SK-N-SH (cell line): ENCODE results near the gene ZNF3. TPM values are rescaled to one million over a fixed set of nuclear protein-coding genes. Genes with fewer than 3 reads are reported as not detected.

Experiments used
- CTCF ChIA-PET: fragments of 300-600, 350-600 bp; formaldehyde crosslinking; extraction: SDS; loops from one replicate; lab custom pipeline; 2021; lab: Yijun Ruan, JAX
- POLR2A ChIA-PET: fragments of 350-600 bp; sonication (Branson Sonifier 250); formaldehyde crosslinking; extraction: SDS; loops from one replicate; lab custom pipeline; 2020; ENCODE audit warnings: antibody characterized with exemption, inconsistent platforms; lab: Yijun Ruan, JAX
- DNase-seq: peaks from one replicate; pipeline ENCODE4 v3.0.0; 2012
- H2AFZ ChIP-seq: fragments of 200-600 bp; sonication (generic); 2 replicates; pipeline ENCODE4 v1.8.1; 2016; ENCODE audit warnings: antibody characterized with exemption, mild to moderate bottlenecking, low read depth
- H3F3A ChIP-seq: fragments of 200-600 bp; sonication (generic); replicated peaks from 2 replicates; pipeline ENCODE3; 2016; ENCODE audit warnings: antibody characterized with exemption, mild to moderate bottlenecking; ENCODE audit not compliant: insufficient read depth
- H3K27ac ChIP-seq, 2 experiments: fragments of 200-500 bp in 1 of 2; fragments of 200-600 bp in 1 of 2; sonication (Bioruptor generic) in 1 of 2; sonication (generic), shearing (Covaris generic) in 1 of 2; 2 replicates each; pipeline versions ENCODE4 v1.5.1 to v1.6.1; 2014 to 2016; ENCODE audit warnings: low read depth in 2 of 2, inconsistent platforms in 1 of 2, low read length in 1 of 2, mild to moderate bottlenecking in 1 of 2, mixed read lengths in 1 of 2
- H3K27me3 ChIP-seq: fragments of 200-600 bp; sonication (generic), shearing (Covaris generic); 2 replicates; pipeline ENCODE4 v1.6.1; 2016; ENCODE audit warnings: mixed run types; ENCODE audit not compliant: insufficient read depth
- H3K36me3 ChIP-seq, 2 experiments: fragments of 200-500 bp in 1 of 2; fragments of 200-600 bp in 1 of 2; sonication (Bioruptor generic) in 1 of 2; sonication (generic) in 1 of 2; replicated peaks in 1 of 2; 2 replicates each; pipeline versions ENCODE3 to v1.5.1; 2014 to 2016; ENCODE audit warnings: low read length in 1 of 2, mild to moderate bottlenecking in 1 of 2; ENCODE audit not compliant: insufficient read depth in 2 of 2, control insufficient read depth in 1 of 2
- H3K4me1 ChIP-seq, 2 experiments: fragments of 200-500 bp in 1 of 2; fragments of 200-600 bp in 1 of 2; sonication (Bioruptor generic) in 1 of 2; sonication (generic), shearing (Covaris generic) in 1 of 2; 2 replicates each; pipeline versions ENCODE4 v1.5.1 to v1.6.1; 2014 to 2016; ENCODE audit warnings: low read depth in 1 of 2, low read length in 1 of 2, mixed run types in 1 of 2; ENCODE audit not compliant: insufficient read depth in 2 of 2, control insufficient read depth in 1 of 2
- H3K4me2 ChIP-seq: fragments of 200-600 bp; sonication (generic), shearing (Covaris generic); 2 replicates; pipeline ENCODE4 v1.6.1; 2017; ENCODE audit warnings: mixed run types
- H3K4me3 ChIP-seq, 2 experiments: fragments of 200-500 bp in 1 of 2; fragments of 200-600 bp in 1 of 2; sonication (Bioruptor generic) in 1 of 2; sonication (generic), shearing (Covaris generic) in 1 of 2; 2 replicates each; pipeline versions ENCODE4 v1.5.1 to v1.8.1; 2014 to 2016; ENCODE audit warnings: low read depth in 2 of 2, inconsistent platforms in 1 of 2, low read length in 1 of 2, mild to moderate bottlenecking in 1 of 2, mixed read lengths in 1 of 2, moderate library complexity in 1 of 2
- H3K79me2 ChIP-seq: fragments of 200-600 bp; sonication (generic); 2 replicates; pipeline ENCODE4 v1.8.1; 2017; ENCODE audit warnings: mild to moderate bottlenecking; ENCODE audit not compliant: insufficient read depth
- H3K9ac ChIP-seq: fragments of 200-600 bp; sonication (generic); 2 replicates; pipeline ENCODE4 v1.6.1; 2017; ENCODE audit warnings: mixed run types
- H3K9me2 ChIP-seq: fragments of 200-600 bp; sonication (generic); 2 replicates; pipeline ENCODE4 v1.6.1; 2017; ENCODE audit warnings: mixed run types
- H3K9me3 ChIP-seq: fragments of 200-600 bp; sonication (generic); 2 replicates; pipeline ENCODE4 v1.6.1; 2017; ENCODE audit warnings: mixed run types, mild to moderate bottlenecking, moderate library complexity
- H4K20me1 ChIP-seq: fragments of 200-600 bp; sonication (generic); 2 replicates; pipeline ENCODE4 v1.6.1; 2017; ENCODE audit warnings: mild to moderate bottlenecking, mixed run types; ENCODE audit not compliant: insufficient read depth
- ELF1 ChIP-seq: IDR thresholded peaks from 2 replicates; pipeline ENCODE4 v1.4.0; 2012
- GABPA ChIP-seq: IDR thresholded peaks from 2 replicates; pipeline ENCODE4 v1.4.0; 2012; ENCODE audit warnings: low read depth, mild to moderate bottlenecking
- IRF3 ChIP-seq: fragments of 150-350 bp; IDR thresholded peaks from 2 replicates; pipeline ENCODE4 v1.6.1; 2016; ENCODE audit warnings: mild to moderate bottlenecking, low read depth, low read length
- MAX ChIP-seq: IDR thresholded peaks from 2 replicates; pipeline ENCODE4 v1.4.0; 2012; ENCODE audit warnings: low read depth
- NFIC ChIP-seq: IDR thresholded peaks from 2 replicates; pipeline ENCODE4 v1.4.0; 2012; ENCODE audit warnings: borderline replicate concordance
- USF1 ChIP-seq: IDR thresholded peaks from 2 replicates; pipeline ENCODE4 v1.4.0; 2012; ENCODE audit warnings: low read depth, borderline replicate concordance
- ZBTB33 ChIP-seq: IDR thresholded peaks from 2 replicates; pipeline ENCODE4 v1.4.0; 2012; ENCODE audit warnings: low read depth, borderline replicate concordance
- WGBS: methylation state at CpG from one replicate; pipeline ENCODE4 v1.1.6; 2017; ENCODE audit warnings: low lambda C conversion rate; 5-methylcytosine and 5-hydroxymethylcytosine counted together
- polyA plus RNA-seq, 3 experiments: library from polyadenylated mRNA; depleted of rRNA; stranded (reverse); fragments of >200 nt; gene quantifications; 2 replicates each; pipeline ENCODE4 v1.2.3, GENCODE V29; 2012

ZNF3 gene
- polyA plus RNA-seq, 1 of the 3 experiments (the other 2 are of a cell fraction) = 30.5 TPM

GRCh38 chr7:100126931-100127865 lies 45.7 kb upstream of the ZNF3 start, which contains the start of gene MBLAC1 (continued):
- TF ChIP-seq MAX (peak; percentile 84), GABPA (peak; percentile 50; the same call in 1 of the 2 replicates), ELF1 (0 out of 2 replicates have a peak, but pooled peaks have one; percentile 15)

- peak overlapping the region; percentile 65 to 84 for H3K4me3 ChIP-seq
- H2AFZ ChIP-seq = peak overlapping the region; percentile 83
- CTCF ChIA-PET = interaction anchor here (0.9 to 1.5 kb wide), 4 partner anchors 11 to 136 kb away, joined by 3 to 11 read pairs (median 4); partner anchors contain the start of genes AP4M1 and MCM7
- DNase-seq = no peak
- no peaks in the 10 kb centered on the region for H4K20me1 ChIP-seq
- POLR2A ChIA-PET = interaction anchor here (1.0 to 5.3 kb wide), 3 partner anchors 22 to 27 kb away, joined by 3 to 70 read pairs (median 5); partner anchors contain the start of genes AP4M1, LAMTOR4 and MCM7
- H3K27me3 ChIP-seq = no peaks in the 10 kb centered on the region
- H3K9me3 ChIP-seq = no peaks in the 10 kb centered on the region
- peaks cover 13 to 22% of the 10 kb centered on the region in 2 experiments for H3K36me3 ChIP-seq
- H3K9ac ChIP-seq = peak overlapping the region; percentile 88
- TF ChIP-seq MAX = no peak
- TF ChIP-seq IRF3 = no peak
- TF ChIP-seq ZBTB33 = no peak
- TF ChIP-seq NFIC = peak; percentile 73
- peak; percentile 35; the same call in 1 of the 2 replicates for TF ChIP-seq USF1
- TF ChIP-seq, all 33 proteins: peak for 2
- Histone ChIP-seq H3F3A (peaks cover 49% of the 10 kb centered on the region), H3K79me2 (peaks cover 45% of the 10 kb centered on the region), H3K9me2 (no peaks in the 10 kb centered on the region), H3K4me1 (peaks cover 6 to 20% of the 10 kb centered on the region in 2 experiments; a peak in 2 of 4 replicates), H3K27ac (peak overlapping the region; percentile 96 to 97), H3K4me2 (peak overlapping the region; percentile 90)
- WGBS = 14% methylated on average over 27 of the region's 29 CpGs
Measured at GRCh38 chr7:100126239-100126930, 44.9 kb upstream of the ZNF3 start.
